HG03565 (cell line): ENCODE data around the gene EFCAB6.

Experiments
- ATAC-seq: cut with Tn5 transposase; IDR thresholded peaks from one replicate; pipeline ENCODE4 v1.9.1; 2021; ENCODE audit warnings: mild to moderate bottlenecking, moderate library complexity; ENCODE audit not compliant: unreplicated experiment

Gene EFCAB6

DNA sequence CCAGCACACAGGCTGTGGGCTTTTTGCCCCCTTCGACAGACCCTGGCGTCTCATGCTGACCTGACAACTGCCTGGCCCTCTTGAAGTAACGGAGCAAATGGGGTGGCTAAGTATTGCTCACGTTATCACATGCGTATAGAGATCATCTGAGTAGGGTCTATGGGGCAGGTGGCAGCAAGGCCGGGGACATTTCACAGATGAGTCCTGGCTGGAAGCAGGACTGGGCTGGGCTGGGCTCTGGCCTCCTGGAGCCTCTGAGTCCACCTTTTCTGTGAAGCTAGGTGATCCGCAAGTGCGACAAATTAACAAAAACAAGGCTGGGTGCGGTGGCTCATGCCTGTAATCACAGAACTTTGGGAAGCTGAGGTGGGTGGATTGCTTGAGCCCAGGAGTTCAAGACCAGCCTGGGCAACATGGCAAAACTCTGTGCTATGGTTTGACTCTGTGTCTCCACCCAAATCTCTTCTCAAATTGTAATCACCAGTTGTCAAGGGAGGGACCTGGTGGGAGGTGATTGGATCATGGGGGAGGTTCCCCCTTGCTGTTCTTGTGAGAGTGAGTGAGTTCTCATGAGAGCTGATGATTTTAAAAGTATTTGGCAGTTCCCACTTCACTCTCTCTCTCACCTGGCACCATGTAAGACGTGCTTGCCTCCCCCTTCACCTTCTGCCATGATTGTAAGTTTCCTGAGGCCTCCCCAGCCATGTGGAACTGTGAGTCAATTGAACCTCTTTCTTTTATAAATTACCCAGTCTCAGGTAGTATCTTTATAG is 278.3 kb downstream of the EFCAB6 start:
- no peak for ATAC-seq

DNA sequence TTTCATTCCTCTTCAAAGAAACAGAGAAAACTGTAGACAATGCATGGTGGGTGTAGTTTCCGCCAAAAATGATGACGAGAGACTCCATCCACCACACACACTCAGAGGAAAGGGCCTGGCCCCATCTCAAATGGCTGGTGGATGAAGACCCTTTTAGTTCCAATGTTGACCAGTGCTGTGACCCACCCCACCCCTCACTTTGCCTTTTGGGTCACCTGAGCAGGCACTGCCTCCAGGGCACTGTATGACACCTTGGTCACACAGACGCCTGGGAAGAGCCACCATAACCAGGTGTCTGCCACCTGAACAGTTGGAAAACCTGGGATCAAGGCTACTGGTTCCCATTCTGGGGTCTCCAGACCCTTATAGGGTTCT is 279.0 kb downstream of the EFCAB6 start:
- ATAC-seq: no peak

DNA sequence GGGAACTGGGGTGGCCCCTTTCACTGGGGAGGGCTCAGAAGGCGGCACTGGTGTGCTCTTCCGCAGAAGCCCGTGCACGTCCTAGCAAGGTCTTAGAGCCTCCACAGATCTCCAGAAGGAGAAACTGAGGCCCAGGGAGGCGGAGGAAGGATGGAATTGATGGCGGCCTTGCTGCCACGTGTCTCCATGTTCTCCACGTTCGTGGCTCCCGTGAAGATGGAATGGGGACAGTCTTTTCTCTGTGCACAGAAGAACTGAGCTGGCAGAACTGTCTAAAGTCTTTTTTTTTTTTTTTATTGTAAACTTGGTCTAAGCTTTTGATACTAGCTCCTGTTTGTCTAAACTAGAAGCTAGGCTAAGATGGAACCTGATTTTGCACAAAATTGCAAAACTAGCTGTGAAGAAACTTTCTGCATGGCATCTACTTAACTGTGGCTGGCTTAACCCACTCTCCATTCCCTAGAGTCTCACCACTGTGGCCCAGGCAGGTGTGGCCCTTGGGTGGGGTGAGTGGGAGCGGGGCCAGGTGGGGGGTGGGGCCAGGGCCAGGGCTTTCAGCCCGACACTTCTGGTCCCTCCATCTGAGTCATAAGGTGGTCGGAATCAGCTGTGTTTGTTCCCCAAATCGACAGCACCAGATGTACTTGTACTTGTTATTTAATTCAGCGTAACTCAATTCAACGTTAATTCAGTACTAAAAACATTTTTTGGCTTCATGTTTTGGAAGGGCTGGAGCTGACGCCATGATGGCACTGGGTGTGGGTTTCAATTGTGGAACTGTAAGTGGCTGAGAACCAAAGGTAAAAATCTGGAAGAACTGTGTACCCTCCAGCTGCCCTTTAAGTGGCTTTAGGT is 279.6 kb downstream of the EFCAB6 start:
- ATAC-seq: no peak

DNA sequence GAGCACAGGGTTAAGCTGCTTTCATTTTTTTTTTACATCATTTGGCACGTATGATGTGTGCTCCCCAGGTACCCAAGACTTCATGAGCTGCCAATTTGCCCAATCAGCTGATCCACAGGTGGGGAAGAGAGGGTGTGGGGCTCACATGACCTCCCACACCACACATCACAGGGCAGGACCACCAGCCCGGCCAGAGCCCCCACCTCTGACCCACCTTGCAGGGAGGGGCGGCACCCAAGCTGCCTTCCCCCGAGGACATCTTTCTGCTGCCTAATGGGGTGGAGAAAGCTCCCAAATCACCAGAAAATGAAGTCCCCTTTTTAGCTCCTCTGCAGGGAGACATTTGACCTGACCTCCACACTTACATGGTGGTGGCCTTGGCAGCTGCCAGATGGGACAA is 280.5 kb downstream of the EFCAB6 start:
- ATAC-seq: no peak

DNA sequence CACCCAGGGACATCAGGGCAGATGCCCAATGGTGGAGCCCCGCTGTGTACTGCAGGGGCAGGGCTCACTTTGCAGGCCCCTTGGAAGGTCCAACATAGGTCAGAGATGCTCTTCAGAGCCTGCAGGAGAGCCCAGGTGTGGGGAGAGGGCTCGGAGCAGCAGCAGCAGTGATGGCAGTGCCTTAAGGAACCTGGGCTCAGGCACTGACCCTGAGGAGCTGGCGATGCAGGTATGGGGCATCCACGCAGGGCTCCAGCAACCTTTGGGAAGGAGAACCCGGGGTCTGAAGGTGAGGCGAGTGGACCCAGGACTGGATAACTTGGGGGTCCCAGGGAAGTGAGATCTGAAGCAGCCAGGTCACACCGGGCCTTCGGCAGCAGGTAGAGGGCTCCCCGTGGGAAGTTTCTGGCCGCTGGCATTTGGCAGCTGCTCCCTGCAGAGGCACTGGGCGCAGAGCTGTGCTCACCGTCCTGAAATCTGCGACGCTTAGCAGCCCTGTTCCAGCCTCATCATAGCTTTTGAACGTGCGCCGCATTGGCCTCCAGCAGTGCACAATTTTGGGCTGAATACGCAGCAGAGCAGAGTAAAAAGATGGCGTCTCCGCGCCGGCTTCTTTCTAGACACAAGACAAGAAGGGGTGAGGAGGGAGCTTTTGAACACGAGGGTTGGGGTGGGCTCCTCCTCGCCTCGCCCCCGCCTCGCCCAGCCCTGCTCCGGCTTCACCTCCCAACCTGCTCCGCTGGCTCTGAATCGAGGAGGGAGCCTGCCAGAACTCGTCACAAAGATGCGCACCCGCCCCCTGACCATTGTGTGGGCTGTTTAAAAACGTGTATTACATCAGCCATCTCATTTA is 281.5 kb downstream of the EFCAB6 start:
- ATAC-seq: no peak

DNA sequence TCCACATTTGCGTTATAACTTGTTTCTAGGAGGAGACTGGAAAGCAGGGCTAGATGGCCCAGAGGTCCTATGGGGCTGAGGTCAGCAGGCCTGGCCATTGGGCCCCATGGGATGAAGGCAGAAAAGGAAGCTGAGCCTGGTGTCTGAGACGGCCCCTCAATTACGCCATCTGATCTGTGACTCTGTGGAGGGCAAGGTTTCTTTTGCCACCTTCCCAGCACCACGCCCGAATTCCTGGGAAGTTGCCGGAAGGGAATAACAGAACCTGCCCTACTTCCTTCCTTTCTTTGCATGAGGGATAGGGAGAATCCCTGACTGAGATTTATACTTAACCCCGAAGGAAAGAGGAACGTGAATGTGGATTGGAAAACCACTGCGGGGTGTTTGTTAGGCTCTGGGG is 282.2 kb downstream of the EFCAB6 start:
- no peak for ATAC-seq

DNA sequence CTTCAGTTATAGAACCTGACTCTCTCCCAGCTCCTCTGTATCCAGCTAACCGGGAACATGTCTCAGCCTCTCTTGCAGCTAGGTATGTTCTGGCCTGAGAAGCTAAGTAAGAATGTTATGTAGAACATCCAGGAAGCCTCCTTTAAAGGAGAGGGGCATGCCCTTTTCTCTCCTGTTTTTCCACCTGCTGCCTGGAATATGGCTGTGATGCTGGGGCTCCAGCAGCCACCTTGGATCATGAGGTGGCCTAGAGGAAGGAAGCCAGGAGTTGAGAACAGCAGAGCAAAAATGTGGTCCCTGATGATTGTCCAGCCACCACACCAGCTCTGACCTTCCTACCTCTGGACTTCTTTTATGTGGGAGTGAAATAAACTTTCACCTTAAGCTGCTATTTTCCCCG is 282.6 kb downstream of the EFCAB6 start:
- no peak for ATAC-seq

DNA sequence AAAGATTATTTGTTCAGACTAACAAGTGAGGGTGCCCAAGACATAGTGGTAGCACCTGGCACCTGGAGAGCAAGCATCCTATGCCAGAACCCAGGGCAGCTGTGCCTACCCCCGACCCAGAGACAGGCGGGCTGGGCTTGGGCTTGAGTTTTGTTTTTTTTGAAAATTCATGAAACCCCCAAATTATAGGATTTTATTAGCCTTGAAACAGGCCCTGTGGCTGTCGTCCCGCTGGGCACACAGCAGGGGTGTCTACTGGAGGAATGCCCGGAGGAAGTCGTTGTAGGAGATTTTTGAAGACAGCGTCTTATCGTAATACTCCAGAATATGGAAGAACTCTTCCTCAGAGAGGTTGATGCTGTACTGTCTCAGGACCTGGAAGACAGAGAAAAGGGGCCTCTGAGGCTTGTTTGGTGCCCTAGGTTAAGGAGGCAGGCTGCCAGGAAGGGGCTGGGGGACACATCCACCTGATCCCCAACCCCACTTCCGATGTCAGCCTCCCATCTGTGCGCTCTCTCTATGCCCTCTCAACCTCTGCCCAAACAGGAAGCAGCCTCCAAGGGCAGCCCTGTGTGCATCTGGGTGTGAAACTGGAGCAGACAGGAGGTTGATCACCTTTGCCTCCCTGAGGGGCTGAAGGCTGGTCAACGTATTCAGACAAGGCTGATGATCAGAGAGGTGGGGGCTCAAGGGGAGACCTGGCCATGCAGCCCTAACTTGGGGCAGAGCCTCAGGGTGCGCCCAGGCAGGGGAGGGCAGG is 283.3 kb downstream of the EFCAB6 start:
- no peak for ATAC-seq

DNA sequence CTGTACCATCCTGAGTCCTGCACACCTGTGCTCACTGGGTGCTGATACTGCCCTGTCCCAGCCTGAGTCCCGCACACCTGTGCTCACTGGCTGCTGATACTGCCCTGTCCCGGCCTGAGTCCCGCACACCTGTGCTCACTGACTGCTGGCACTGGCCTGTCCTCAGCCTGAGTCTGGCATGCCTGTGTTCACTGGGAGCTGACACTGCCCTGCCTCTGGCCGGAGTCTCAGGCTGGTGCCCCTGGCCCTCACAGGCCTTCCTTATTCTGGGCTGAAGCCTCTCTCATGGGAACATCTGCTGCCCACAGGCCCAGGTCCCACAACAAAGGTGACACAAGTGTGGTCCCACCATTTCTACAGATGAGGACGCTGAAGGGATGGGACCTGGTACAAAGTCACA is 285.2 kb downstream of the EFCAB6 start:
- no peak for ATAC-seq

DNA sequence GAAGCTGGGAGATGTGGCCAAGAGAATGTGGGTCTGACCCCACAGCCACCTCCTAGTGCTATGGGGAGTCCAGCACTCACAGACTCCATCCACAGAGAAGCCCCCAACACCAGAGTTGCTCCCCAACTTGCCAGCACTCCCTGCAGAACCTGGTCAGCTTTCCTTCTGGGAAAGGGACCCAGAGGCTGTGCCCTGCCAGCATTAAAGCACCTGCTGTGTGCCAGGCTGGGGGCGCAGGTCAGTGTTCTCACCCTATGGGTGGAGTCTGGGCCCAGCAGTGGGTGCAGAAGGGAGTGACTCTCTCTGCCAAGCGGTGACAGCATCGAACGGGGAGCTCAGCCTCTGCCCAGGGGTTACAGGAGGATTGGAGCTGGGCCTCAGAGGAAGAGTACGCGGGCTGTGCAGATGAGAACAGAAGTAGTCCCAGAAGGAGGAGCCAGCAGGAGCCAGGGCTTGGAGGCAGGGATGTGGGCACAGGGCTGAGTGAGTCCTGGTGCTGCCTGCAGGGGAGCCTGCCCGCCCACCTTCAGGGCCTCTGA is 285.9 kb downstream of the EFCAB6 start:
- ATAC-seq: no peak

DNA sequence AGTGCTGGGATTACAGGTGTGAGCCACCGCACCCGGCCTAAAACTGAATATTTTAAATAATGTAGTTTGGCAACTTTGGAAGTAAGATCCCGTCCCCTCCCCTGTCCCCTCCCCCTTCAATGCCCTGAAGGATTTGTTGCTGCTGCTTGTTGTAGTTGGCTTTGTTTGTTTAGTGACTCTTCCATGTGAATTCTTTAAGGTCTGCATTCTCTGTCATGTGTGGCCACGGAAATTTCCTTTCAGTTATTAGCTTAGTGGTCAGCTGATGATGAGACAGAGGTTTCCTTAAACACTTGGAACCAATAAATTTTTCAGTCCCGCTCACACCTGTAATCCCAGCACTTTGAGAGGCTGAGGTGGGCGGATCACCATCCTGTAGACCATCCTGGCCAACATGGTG is 290.4 kb downstream of the EFCAB6 start:
- ATAC-seq: no peak

DNA sequence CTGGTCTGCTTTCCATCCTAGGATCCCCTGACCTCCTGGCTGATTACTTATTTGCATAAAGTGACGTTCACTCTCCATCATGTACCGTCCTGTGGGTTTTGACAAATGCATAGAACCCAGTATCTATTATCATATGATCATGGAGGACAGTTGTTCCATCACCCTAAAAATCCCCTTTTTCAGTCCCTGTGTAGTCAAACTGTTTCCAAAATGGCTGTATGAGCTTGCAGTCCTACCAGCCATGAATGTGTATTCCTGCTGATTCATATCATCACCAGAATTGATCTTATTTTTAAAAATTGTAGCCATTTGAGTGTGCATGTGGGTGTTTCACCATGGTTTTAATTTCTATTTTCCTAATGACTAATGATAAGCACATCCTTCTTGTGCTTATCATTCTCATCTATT is 291.5 kb downstream of the EFCAB6 start:
- ATAC-seq: no peak

DNA sequence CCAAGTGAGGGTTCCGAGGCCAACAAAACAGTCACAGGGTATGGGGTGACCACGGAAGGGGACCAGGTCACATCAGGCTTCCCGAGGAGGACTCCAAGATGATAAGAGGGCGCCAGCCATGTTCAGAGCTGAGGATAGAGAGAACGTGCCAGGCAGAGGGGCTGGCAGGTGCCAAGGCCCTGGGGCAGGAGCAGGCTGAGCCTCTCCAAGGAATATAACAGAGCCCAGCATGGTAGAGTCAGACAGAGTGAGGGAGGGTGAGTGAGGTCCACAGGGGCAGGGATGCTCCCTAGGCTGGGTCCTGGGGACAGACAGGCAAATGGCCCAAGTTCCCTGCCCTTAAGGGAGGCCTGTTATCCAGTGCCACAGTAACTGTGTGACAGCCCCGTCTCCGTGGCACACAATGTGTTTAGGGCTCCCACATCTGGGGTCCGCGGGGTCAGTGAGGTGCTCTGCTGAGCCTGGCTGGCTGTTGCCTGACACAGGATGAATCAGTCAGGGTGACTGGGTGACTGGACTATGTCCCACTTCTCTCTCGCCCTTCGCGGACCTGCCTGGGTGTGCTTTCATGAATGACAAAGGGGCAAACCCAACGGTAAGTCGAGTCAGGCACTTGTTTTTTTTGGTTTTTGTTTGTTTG is 295.0 kb downstream of the EFCAB6 start:
- no peak for ATAC-seq

DNA sequence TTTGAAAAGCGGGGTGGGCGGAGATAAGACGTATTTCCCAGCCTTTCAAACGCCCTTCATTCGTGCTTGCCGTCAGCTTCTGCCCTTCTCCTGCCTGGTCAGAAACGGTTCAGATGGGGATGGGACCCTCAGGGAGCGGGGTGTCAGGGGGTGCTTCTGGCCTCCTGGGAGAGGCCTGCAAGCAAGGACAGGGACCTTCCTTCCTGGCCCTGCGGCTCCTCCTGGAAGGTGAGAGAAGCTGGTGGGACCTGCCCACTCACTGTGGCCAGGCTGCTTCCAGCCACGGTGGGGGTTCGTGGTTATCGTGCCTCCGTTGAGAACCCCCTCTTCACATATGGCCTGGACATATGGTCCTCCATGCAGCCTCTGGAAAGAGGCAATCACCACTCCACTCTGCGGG is 295.7 kb downstream of the EFCAB6 start:
- ATAC-seq: no peak

DNA sequence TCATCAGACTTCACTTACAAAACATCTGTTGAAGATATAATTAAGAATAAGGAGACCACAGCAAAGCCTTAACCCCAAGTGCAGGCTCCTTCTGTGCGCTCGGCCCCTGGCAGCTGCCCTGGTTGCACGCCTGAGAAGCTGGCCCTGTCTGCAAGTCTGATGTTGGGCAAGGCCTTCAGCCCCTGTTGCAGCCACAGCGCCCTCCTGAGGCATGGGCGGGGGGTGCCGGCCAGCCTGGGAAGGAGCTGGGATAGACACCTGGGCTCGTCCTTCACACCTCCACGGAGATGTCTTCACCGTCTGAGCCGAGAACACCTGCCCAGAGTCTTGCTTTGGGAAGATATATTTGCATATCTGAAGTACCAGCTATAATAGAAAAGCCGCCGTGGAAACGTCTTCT is 296.2 kb downstream of the EFCAB6 start:
- no peak for ATAC-seq

DNA sequence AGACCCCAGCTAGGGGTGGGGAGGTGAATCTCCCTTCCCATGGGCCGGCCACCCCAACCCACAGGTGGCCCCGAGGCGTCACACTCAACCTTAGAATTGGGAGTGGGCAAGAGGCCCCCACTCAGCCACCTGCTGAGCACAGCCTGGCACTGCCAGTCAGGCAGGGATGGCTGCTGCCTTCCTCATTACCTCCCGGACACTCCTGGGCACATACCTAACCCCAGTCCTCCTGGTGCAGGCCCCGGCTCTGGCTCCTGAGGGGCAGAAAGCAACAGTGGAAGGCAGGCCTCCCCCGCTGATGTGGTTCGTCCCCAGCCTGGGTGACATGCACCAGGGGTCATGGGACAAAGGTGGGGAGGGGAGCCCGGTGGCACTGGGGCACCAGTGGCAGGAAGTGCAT is 296.7 kb downstream of the EFCAB6 start:
- no peak for ATAC-seq

DNA sequence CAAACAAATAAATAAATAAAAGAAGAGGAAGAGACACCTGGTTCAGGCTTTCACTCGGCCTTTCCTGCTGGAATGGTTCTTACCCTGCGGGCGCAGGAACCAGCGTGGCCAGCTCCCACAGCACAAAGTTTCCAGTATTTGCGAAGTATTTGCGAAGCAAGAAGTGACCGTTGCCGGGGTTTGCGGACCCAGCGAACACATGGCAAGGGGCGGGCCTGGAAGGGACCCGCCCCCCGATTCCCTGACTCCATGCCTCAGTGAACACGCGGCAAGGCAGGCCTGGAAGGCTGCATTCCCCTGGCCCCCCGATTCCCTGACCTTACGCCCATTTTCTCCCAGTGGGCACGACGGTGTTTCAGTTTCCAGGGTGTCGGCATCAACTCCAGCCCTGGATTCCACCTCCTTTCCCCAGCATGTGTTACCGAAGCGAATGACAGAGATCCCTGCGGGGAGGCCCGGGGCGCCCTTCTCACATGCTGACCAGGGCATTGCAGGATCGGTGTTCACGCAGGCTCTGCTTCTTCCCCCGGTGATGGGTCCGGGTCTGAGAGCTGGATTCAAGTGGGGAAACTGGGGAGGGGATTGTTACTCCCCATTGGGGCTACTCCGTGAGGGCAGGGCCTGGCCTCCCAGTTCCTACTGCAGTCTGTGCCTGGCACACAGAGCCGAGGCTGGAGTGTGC is 297.5 kb downstream of the EFCAB6 start:
- ATAC-seq: no peak

DNA sequence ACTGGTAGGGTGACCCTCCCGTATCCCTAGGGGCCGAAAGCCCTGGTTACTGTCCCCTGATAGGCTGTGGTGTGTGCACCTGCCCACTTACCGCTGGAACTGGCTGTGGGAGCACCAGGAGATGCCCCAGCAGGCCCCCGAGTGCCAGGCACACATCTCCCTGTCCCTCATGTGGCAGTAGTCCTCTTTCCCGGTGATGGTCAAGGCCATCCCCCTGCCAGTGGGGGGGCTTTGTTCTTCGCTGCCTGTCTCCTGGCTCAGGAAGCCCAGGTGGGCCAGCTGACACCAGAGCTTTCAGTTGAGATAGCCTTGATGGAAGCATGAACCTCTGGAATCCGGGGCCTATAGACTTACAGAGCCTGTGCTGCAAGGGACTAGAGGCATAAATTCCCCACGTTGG is 299.8 kb downstream of the EFCAB6 start:
- ATAC-seq: no peak

DNA sequence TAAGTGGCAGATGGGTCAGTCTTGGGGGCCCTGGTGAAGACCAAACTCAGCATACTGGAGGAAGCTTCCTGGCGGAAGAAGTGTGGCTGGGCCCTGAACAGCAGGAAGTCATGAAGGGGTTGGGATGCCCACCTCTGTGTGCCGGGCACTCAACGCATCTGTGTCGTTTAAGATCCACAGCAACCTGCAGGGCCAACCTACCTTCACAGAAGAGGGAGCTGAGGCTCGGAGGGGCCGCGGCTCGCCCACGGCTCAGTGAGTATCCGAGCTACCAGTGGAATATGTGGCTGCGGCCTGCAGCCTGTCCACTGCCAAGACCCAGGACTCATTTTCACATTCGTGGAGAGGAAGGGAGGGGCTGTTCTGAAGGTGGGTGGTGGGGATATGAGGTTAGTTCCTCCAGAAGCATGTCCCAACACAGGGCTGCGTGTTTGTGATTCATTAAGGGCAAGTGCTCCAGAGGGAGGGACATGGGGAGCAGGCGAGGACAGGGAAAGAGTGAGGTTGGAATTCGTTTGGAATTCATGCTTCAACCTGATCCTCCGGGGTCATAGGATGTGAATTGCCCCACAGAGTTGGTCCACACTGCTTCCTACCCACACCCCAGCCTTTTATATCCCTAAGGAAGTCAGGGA is 300.7 kb downstream of the EFCAB6 start:
- ATAC-seq: no peak
